ENCODE measurements around the gene RHO. TPM values are rescaled to one million over a fixed set of nuclear protein-coding genes. Genes with fewer than 3 reads are reported as not detected.
"Not testable (repeated sequence)": the region's sequence is repeated elsewhere in the genome, so short reads cannot be mapped to it uniquely, and the experiment has no call there.

RHO gene
- total RNA-seq, result not detected in 2 replicates
- not detected in 2 replicates for polyA plus RNA-seq
- polyA plus RNA-seq (2012), result not detected in 2 replicates
- not detected in 2 replicates for polyA minus RNA-seq (ENCODE audit: low replicate concordance)

DNA sequence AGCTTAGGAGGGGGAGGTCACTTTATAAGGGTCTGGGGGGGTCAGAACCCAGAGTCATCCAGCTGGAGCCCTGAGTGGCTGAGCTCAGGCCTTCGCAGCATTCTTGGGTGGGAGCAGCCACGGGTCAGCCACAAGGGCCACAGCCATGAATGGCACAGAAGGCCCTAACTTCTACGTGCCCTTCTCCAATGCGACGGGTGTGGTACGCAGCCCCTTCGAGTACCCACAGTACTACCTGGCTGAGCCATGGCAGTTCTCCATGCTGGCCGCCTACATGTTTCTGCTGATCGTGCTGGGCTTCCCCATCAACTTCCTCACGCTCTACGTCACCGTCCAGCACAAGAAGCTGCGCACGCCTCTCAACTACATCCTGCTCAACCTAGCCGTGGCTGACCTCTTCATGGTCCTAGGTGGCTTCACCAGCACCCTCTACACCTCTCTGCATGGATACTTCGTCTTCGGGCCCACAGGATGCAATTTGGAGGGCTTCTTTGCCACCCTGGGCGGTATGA lies at the start of gene RHO:
Gene RHO (plus strand): TSS at position 51 of the 512 bp plus-strand sequence. CDS start 95 bp downstream, at position 146.
- no peak within 1 kb of the TSS for H3K27ac ChIP-seq (ENCODE audit: insufficient read depth, low read length)
- H3K9ac ChIP-seq (ENCODE audit: insufficient read depth, low read length), result no peak within 1 kb of the TSS
- DNase-seq (ENCODE audit: low read depth in 2 of 2), result no peak
- TF ChIP-seq, protein P1, sequence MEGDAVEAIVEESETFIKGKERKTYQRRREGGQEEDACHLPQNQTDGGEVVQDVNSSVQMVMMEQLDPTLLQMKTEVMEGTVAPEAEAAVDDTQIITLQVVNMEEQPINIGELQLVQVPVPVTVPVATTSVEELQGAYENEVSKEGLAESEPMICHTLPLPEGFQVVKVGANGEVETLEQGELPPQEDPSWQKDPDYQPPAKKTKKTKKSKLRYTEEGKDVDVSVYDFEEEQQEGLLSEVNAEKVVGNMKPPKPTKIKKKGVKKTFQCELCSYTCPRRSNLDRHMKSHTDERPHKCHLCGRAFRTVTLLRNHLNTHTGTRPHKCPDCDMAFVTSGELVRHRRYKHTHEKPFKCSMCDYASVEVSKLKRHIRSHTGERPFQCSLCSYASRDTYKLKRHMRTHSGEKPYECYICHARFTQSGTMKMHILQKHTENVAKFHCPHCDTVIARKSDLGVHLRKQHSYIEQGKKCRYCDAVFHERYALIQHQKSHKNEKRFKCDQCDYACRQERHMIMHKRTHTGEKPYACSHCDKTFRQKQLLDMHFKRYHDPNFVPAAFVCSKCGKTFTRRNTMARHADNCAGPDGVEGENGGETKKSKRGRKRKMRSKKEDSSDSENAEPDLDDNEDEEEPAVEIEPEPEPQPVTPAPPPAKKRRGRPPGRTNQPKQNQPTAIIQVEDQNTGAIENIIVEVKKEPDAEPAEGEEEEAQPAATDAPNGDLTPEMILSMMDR (conservative IDR thresholded peaks at IDR 0.05 in 1 of 2, IDR thresholded peaks at IDR 0.05 in 1 of 2; ENCODE audit: low read depth in 1 of 2, low read length in 2 of 2), result no peak
- TF ChIP-seq EZH2 (IDR thresholded peaks at IDR 0.05; ENCODE audit: low read length, missing control alignments), result no peak
- peaks cover 3% of the 10 kb centered on the region for H3K4me1 ChIP-seq (ENCODE audit: control insufficient read depth, extremely low read depth, insufficient read depth, low read length)
- no peak within 1 kb of the TSS for H2AFZ ChIP-seq (ENCODE audit: low read length)
- H3K27me3 ChIP-seq (ENCODE audit: control insufficient read depth, insufficient read depth, low read length), result no peaks in the 10 kb centered on the region
- no peaks in the 10 kb centered on the region for H3K36me3 ChIP-seq (ENCODE audit: control insufficient read depth, insufficient read depth, low read length)
- H4K20me1 ChIP-seq (ENCODE audit: control insufficient read depth, extremely low read depth, insufficient read depth, low read length), result no peaks in the 10 kb centered on the region
- H3K4me3 ChIP-seq (replicated peaks in 1 of 4; ENCODE audit: control extremely low read depth in 1 of 4, insufficient read depth in 1 of 4, low read depth in 3 of 4, low read length in 4 of 4), result no peak within 1 kb of the TSS
- H3K79me2 ChIP-seq (ENCODE audit: control insufficient read depth, insufficient read depth, low read length), result no peaks in the 10 kb centered on the region
- no peaks in the 10 kb centered on the region for H3K9me3 ChIP-seq (ENCODE audit: control insufficient read depth, insufficient read depth, low read depth, low read length)
- no peak within 1 kb of the TSS for H3K4me2 ChIP-seq (ENCODE audit: extremely low read depth, insufficient read depth, low read length)

GRCh38 chr3:129481225-129481765 lies 47.1 kb upstream of the RHO start:
- H3K27ac ChIP-seq (ENCODE audit: insufficient read depth, low read length); H4K20me1 ChIP-seq (ENCODE audit: control insufficient read depth, extremely low read depth, insufficient read depth, low read length); H3K4me3 ChIP-seq (replicated peaks in 1 of 4; ENCODE audit: control extremely low read depth in 1 of 4, insufficient read depth in 1 of 4, low read depth in 3 of 4, low read length in 4 of 4); H3K27me3 ChIP-seq (ENCODE audit: control insufficient read depth, insufficient read depth, low read length); H2AFZ ChIP-seq (ENCODE audit: low read length); H3K9me3 ChIP-seq (ENCODE audit: control insufficient read depth, insufficient read depth, low read depth, low read length); H3K9ac ChIP-seq (ENCODE audit: insufficient read depth, low read length); H3K79me2 ChIP-seq (ENCODE audit: control insufficient read depth, insufficient read depth, low read length); H3K4me2 ChIP-seq (ENCODE audit: extremely low read depth, insufficient read depth, low read length): not testable (repeated sequence)
- Histone ChIP-seq H3K36me3 (ENCODE audit: control insufficient read depth, insufficient read depth, low read length) (peaks cover 12% of the 10 kb centered on the region), H3K4me1 (ENCODE audit: control insufficient read depth, extremely low read depth, insufficient read depth, low read length) (peaks cover 20% of the 10 kb centered on the region)
- peak; percentile 34 to 43 for DNase-seq (ENCODE audit: low read depth in 2 of 2)

- TF ChIP-seq, protein P1 (conservative IDR thresholded peaks at IDR 0.05 in 1 of 2, IDR thresholded peaks at IDR 0.05 in 1 of 2; ENCODE audit: low read depth in 1 of 2, low read length in 2 of 2), result no peak
- TF ChIP-seq EZH2 (IDR thresholded peaks at IDR 0.05; ENCODE audit: low read length, missing control alignments), result no peak
- Histone ChIP-seq H3K27me3 (ENCODE audit: control insufficient read depth, insufficient read depth, low read length) (no peaks in the 10 kb centered on the region), H3K27ac (ENCODE audit: insufficient read depth, low read length) (peak overlapping the region; percentile 29), H4K20me1 (ENCODE audit: control insufficient read depth, extremely low read depth, insufficient read depth, low read length) (no peaks in the 10 kb centered on the region), H3K4me3 (replicated peaks in 1 of 4; ENCODE audit: control extremely low read depth in 1 of 4, insufficient read depth in 1 of 4, low read depth in 3 of 4, low read length in 4 of 4) (no peak overlapping the region), H3K9ac (ENCODE audit: insufficient read depth, low read length) (no peak overlapping the region), H3K4me2 (ENCODE audit: extremely low read depth, insufficient read depth, low read length) (no peak overlapping the region), H3K4me1 (ENCODE audit: control insufficient read depth, extremely low read depth, insufficient read depth, low read length) (peaks cover 20% of the 10 kb centered on the region), H3K36me3 (ENCODE audit: control insufficient read depth, insufficient read depth, low read length) (peaks cover 7% of the 10 kb centered on the region), H3K79me2 (ENCODE audit: control insufficient read depth, insufficient read depth, low read length) (no peaks in the 10 kb centered on the region), H3K9me3 (ENCODE audit: control insufficient read depth, insufficient read depth, low read depth, low read length) (no peaks in the 10 kb centered on the region), H2AFZ (ENCODE audit: low read length) (no peak overlapping the region)
- peak; percentile 38 to 70 for DNase-seq (ENCODE audit: low read depth in 2 of 2)
These were observed 46.6 kb upstream of the RHO start for GRCh38 chr3:129481766-129482332.
